AG08396 (cell line): ENCODE data around the gene BTG4.

ENCODE experiments used
- DNase-seq: peaks from one replicate; pipeline ENCODE4 v3.0.0; 2012; ENCODE audit warnings: low spot score, mixed read lengths

BTG4 gene

GRCh38 chr11:111537336-111537860 is 25.2 kb upstream of the BTG4 start:
- DNase-seq: no peak

- no peak for DNase-seq
Measured at GRCh38 chr11:111535281-111535680, 23.1 kb upstream of the BTG4 start.

DNA sequence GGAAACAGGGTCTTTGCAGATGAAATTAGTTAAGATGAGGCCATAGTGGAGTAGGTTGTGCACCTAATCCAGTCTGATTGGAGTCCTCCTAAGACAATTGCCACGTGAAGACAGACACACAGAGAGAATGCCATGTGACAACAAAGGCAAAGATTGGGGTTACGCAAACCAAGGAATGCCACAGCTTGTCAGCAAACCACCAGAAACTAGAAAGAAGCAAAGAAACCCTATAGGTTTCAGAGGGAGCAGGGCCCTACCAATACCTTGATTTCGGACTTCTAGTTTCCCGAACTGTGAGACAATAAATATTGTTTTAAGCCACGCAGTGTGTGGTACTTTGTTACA is 20.2 kb upstream of the BTG4 start:
- DNase-seq: no peak

DNA sequence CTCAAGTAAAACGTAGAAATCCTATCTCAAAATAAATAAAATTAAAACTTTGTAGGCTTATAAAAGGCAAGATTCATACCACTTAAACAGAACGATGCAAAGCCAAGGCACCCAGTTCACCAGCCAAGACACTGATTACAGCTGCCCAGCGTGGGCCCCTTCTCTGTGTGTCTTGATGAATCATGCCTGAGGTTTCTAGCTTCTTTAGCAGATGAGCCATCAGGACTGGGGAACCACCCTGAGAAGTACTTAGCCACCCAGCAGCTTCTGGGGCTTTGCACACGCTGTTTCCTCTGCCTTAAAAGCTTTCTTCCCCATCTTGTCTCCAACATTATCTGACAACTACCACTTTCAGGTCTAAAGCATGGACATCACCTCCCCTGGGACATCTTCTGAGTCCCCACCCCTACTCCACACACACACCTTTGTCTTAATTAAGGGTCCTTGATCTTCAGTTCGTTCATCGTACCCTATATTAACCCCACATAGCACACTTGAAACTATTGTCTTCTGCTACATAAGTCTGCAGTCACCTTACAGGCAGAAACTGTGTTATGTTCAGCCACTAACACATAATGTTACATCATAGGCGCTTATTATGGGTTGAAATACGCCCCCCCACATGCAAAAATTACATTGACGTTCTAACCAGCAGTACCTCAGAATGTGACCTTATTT is 19.6 kb upstream of the BTG4 start:
- DNase-seq: peak; percentile 80

GRCh38 chr11:111531136-111531535 is 18.9 kb upstream of the BTG4 start:
- DNase-seq: no peak

GRCh38 chr11:111530091-111530490 is 17.9 kb upstream of the BTG4 start:
- DNase-seq: no peak

- no peak for DNase-seq
Measured at GRCh38 chr11:111528557-111528956, 16.4 kb upstream of the BTG4 start.

DNA sequence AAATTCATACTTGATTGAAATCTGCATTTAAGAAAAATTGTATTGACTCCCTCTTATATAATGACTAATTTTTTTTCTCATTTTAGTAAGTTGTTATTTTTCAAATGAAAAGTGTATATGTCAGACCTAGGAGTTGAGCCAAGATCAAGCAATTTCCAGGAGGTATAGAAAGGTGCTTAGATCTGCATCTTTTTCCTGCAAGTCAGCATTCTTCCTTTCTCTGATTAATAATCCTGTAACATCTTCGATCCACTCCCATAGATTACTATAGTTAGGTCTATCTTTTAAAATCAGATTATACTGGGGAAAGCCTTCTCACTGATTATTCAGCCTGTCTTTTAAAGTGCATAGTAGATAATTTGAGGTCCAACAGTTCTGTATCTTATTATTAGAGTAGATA is 15.1 kb upstream of the BTG4 start:
- DNase-seq: no peak

- peak; percentile 57 for DNase-seq
Measured at GRCh38 chr11:111526501-111526900, 14.3 kb upstream of the BTG4 start.

DNA sequence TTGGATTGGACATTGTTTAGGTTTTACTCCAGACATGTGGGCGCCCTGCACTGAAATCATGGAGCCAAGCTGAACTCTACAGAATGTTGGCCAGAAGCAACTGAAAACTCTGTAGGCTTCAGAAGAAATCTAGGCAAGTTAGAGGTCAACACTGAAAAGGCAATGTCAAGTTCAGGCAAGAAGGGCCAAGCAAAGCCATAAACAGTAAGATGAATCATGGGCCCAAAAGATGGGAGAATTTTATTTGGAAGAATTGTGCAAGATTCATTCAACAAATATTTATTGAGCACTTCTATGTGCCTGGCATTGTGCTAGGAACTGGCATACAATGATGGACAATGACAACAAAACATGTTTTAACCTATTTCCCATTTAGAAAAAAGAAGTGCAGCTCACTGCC is 13.3 kb upstream of the BTG4 start:
- DNase-seq: no peak

DNA sequence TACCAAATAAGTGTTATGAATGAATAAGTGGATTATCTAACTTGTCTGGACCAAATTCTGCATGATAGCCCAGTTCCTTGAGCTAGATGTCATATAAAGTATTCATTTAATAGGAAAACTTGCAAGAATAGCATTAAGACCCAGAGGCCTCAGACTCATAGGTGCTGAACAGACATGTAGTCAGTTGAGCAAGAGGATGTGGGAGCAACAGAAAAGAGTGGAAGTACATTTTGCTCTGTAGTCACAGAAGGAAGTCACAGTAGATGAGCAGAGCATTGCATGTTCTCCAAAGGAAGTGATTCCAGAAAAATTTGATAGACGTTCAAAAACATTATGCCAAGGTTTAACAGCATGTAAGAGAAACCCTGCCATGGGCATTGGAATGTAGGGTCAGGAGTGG is 11.9 kb upstream of the BTG4 start:
- DNase-seq: no peak

DNA sequence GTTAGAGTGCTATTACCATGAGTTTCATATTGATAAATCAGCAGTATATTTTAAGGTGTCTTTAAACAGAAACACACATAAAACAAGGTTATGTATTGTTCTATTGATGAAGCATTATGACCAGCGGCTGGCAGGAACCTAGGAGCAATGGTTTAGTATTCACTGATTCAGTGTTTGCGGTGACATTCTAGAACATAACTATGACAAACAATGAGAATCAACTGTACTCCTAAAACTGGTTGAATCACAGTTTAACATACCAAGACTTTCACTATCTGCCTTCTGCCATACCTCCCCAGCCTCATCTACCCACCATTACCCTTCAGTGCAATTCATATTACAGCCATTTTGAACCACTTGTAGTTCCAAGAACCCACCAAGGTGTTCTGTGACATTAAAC is 11.2 kb upstream of the BTG4 start:
- DNase-seq: no peak

DNA sequence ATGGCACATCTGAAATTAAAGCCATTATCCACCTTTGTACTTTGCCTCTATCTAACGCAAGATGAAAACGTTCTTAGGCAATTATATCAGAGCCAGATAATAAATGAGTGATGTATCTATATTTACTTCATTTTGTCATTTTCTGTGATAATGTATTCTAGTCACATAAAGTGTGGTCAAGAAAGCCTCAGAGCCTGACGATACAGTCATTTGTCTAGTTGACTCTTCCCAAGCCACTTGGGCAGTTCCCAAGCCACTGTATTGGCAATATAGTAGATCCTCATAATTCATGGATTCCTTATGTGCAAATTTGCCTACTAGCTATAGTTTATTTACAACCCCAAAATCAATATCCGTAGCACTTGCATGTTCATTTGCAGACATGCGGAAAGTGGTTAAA is 10.2 kb upstream of the BTG4 start:
- no peak for DNase-seq

GRCh38 chr11:111521135-111521534 is 8.9 kb upstream of the BTG4 start:
- DNase-seq: no peak

- DNase-seq: no peak
Measured at GRCh38 chr11:111520560-111520959, 8.4 kb upstream of the BTG4 start.

DNA sequence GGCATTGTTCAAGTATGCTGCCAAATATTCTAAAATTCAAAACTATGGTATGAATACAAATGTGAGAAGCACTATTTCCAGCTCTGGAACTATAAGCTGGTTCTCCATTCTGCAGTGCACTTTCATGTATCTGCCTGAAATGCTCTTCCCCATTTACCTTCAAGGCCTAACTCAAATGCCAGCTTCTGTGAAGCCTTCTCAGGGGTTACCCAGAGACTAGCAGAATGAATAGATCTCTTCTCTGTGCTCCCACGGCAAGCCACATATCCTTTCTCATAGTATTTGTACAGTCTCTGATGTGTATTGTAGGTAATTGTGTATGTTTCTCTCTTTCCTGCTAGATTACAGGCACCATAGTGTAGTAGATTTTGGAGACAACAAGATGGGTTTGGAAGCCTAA is 6.5 kb upstream of the BTG4 start:
- no peak for DNase-seq

GRCh38 chr11:111515591-111515990 is 3.4 kb upstream of the BTG4 start:
- DNase-seq: no peak

GRCh38 chr11:111514216-111515031 is 2.2 kb upstream of the BTG4 start, which contains the start of gene HOATZ:
Gene HOATZ (plus strand): TSS chr11:111514778. CDS start chr11:111514785, 7 bp downstream.
- DNase-seq: no peak

DNA sequence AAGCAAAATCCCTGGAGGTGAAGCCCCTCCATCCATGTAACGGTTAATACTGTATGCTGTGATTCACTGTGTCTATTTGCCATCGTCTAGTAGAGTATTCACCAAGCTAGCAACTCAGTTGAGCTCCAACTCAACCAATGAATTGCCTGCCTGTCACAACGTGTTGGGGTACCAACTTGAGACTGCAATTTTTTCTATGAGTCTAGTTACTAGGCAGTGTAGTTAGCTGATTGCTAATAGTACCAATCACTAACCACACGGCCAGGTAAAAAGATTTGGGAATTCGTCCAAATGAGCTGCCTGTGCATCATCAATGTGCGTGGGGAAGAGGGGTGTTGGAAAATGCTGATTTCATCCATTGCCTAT is 1.0 kb upstream of the BTG4 start:
- no peak for DNase-seq

GRCh38 chr11:111510311-111510710 is 1.9 kb downstream of the BTG4 start:
- DNase-seq: no peak

GRCh38 chr11:111502611-111503010 is 9.6 kb downstream of the BTG4 start:
- no peak for DNase-seq

GRCh38 chr11:111500481-111500880 is 11.7 kb downstream of the BTG4 start:
- DNase-seq: no peak

GRCh38 chr11:111499483-111499882 is 12.7 kb downstream of the BTG4 start:
- DNase-seq: no peak

DNA sequence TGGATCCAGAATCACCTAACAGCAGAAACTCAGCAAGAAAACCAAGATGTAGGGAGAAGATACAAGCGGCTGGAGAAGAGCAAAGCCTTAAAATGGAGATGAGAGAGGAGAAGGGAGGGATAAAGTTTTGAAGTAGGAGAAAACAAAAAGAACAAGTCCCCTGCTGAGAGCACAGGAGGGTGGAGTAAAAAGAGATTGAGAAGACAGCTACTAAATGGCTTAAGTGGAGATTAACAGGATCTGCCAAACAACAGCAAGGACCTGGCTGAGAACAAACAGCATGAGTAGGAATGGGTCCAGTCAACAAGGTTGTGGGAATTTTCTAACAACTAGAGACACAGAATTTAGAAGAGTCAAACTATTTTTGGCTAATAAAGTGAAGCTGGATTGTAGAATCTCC is 18.1 kb downstream of the BTG4 start:
- no peak for DNase-seq
